SK-N-SH treated with all-trans-retinoic acid at 6 μM for 48 hours (cell line): ENCODE measurements around the gene ZNF136.

Source experiments
- ATAC-seq: fragments of 200-7000 bp; cut with Tn5 transposase; 3 replicates; pipeline ENCODE4 v1.9.1; 2020; ENCODE audit warnings: mild to moderate bottlenecking, moderate library complexity
- ARNTL ChIP-seq: fragments of 450-650 bp; formaldehyde crosslinking; IDR thresholded peaks from 2 replicates; pipeline ENCODE4 v1.5.0; 2020; ENCODE audit warnings: low read depth, mild to moderate bottlenecking, moderate library complexity, borderline replicate concordance
- BACH2 ChIP-seq: fragments of 250-450 bp; sonication (Bioruptor Pico); IDR thresholded peaks from 2 replicates; pipeline ENCODE4 v1.9.0; 2021; ENCODE audit warnings: mild to moderate bottlenecking, borderline replicate concordance
- CREB5 ChIP-seq: fragments of 250-450 bp; sonication (Bioruptor Pico); IDR thresholded peaks from 2 replicates; pipeline ENCODE4 v1.5.1; 2020; ENCODE audit warnings: low read depth, mild to moderate bottlenecking, moderate library complexity
- CSDC2 ChIP-seq: fragments of 250-450 bp; sonication (Bioruptor Pico); IDR thresholded peaks from 2 replicates; pipeline ENCODE4 v1.5.0; 2020; ENCODE audit warnings: mild to moderate bottlenecking, moderate library complexity
- CSRNP3 ChIP-seq: fragments of 250-450 bp; sonication (Bioruptor Pico); IDR thresholded peaks from 2 replicates; pipeline ENCODE4 v1.5.1; 2021; ENCODE audit warnings: mild to moderate bottlenecking, moderate library complexity
- ESRRG ChIP-seq: fragments of 250-450 bp; sonication (Bioruptor Pico); IDR thresholded peaks from 2 replicates; pipeline ENCODE4 v1.6.1; 2021; ENCODE audit warnings: mild to moderate bottlenecking
- GLIS3 ChIP-seq: fragments of 250-450 bp; sonication (Bioruptor Pico); IDR thresholded peaks from 2 replicates; pipeline ENCODE4 v1.5.0; 2020; ENCODE audit warnings: mild to moderate bottlenecking, moderate library complexity
- ISL1 ChIP-seq: fragments of 250-450 bp; sonication (Bioruptor Pico); IDR thresholded peaks from 2 replicates; pipeline ENCODE4 v2.1.2; 2022; ENCODE audit warnings: mild to moderate bottlenecking, moderate library complexity
- OSR1 ChIP-seq: fragments of 250-450 bp; sonication (Bioruptor Pico); IDR thresholded peaks from 2 replicates; pipeline ENCODE4 v1.8.0; 2022; ENCODE audit warnings: moderate library complexity, mild to moderate bottlenecking, inconsistent platforms
- POU6F1 ChIP-seq: fragments of 250-450 bp; sonication (Bioruptor Pico); IDR thresholded peaks from 2 replicates; pipeline ENCODE4 v1.8.0; 2021; ENCODE audit warnings: low read depth, mild to moderate bottlenecking, moderate library complexity, borderline replicate concordance
- PPARA ChIP-seq: fragments of 250-450 bp; sonication (Bioruptor Pico); IDR thresholded peaks from 2 replicates; pipeline ENCODE4 v1.5.0; 2020; ENCODE audit warnings: mild to moderate bottlenecking, borderline replicate concordance
- RARB ChIP-seq: fragments of 250-450 bp; sonication (Bioruptor Pico); IDR thresholded peaks from 2 replicates; pipeline ENCODE4 v1.8.0; 2021; ENCODE audit warnings: mild to moderate bottlenecking, moderate library complexity
- SNAI2 ChIP-seq: fragments of 250-450 bp; sonication (Bioruptor Pico); IDR thresholded peaks from 2 replicates; pipeline ENCODE4 v1.5.0; 2020; ENCODE audit warnings: mild to moderate bottlenecking, moderate library complexity
- TCF4 ChIP-seq: fragments of 250-450 bp; sonication (Bioruptor Pico); IDR thresholded peaks from 2 replicates; pipeline ENCODE4 v1.8.0; 2021; ENCODE audit warnings: mild to moderate bottlenecking, moderate library complexity, borderline replicate concordance
- TOX ChIP-seq: fragments of 250-450 bp; sonication (Bioruptor Pico); IDR thresholded peaks from 2 replicates; pipeline ENCODE4 v1.8.0; 2021; ENCODE audit warnings: mild to moderate bottlenecking, moderate library complexity, borderline replicate concordance
- ZC3H10 ChIP-seq: fragments of 250-450 bp; sonication (Bioruptor Pico); IDR thresholded peaks from 2 replicates; pipeline ENCODE4 v1.5.1; 2021; ENCODE audit warnings: mild to moderate bottlenecking, moderate library complexity
- ZFP3 ChIP-seq: fragments of 250-450 bp; sonication (Bioruptor Pico); IDR thresholded peaks from 2 replicates; pipeline ENCODE4 v1.5.0; 2020; ENCODE audit warnings: mild to moderate bottlenecking, moderate library complexity
- ZFP30 ChIP-seq: fragments of 450-650 bp; formaldehyde crosslinking; IDR thresholded peaks from 2 replicates; pipeline ENCODE4 v1.5.0; 2022; ENCODE audit warnings: mild to moderate bottlenecking, moderate library complexity
- ZNF565 ChIP-seq: fragments of 450-650 bp; formaldehyde crosslinking; conservative IDR thresholded peaks from 2 replicates; pipeline ENCODE4 v1.5.0; 2020; ENCODE audit warnings: low read depth, mild to moderate bottlenecking, moderate library complexity
- ZNF70 ChIP-seq: fragments of 450-650 bp; formaldehyde crosslinking; IDR thresholded peaks from 2 replicates; pipeline ENCODE4 v1.5.0; 2020; ENCODE audit warnings: mild to moderate bottlenecking, moderate library complexity
- ZNF8 ChIP-seq: fragments of 450-650 bp; formaldehyde crosslinking; IDR thresholded peaks from 2 replicates; pipeline ENCODE4 v1.5.0; 2020; ENCODE audit warnings: mild to moderate bottlenecking, moderate library complexity
- TF ChIP-seq, protein P1 (sequence below): fragments of 250-450 bp; sonication (Bioruptor Pico); IDR thresholded peaks from 2 replicates; pipeline ENCODE4 v1.5.0; 2020; ENCODE audit warnings: mild to moderate bottlenecking, moderate library complexity

The ZNF136 gene

DNA sequence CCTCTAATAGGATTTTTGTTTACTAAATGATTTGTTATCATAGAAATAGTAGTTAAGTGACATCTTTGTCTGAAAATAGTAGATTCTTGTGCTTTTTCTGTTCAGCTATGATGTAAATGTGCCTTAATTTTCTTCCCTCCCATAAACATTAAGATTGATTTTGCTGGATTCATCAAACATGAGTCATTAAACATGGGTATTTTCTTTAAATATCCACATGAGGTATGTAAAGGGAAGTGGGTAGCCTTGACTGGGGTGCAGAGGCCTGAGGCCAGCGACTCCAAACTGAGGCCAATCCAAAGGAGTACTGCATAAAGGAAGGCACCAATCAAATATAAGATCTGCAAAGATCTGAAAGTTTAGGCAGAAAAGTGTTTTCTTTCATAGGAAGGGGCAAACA lies 3.7 kb downstream of the ZNF136 start:
- TF ChIP-seq GLIS3 (CRISPR knock-in tag) (no peak), SNAI2 (no peak), ZNF565 (no peak), ZFP3 (no peak), ESRRG (no peak), ZNF70 (CRISPR knock-in tag) (no peak), ZC3H10 (CRISPR knock-in tag) (no peak), CREB5 (no peak), POU6F1 (CRISPR knock-in tag) (no peak), RARB (CRISPR knock-in tag) (no peak), ZNF8 (CRISPR knock-in tag) (no peak), OSR1 (no peak), TCF4 (CRISPR knock-in tag) (no peak), PPARA (CRISPR knock-in tag) (no peak), ZFP30 (no peak), BACH2 (CRISPR knock-in tag) (no peak)
- ATAC-seq: no peak

DNA sequence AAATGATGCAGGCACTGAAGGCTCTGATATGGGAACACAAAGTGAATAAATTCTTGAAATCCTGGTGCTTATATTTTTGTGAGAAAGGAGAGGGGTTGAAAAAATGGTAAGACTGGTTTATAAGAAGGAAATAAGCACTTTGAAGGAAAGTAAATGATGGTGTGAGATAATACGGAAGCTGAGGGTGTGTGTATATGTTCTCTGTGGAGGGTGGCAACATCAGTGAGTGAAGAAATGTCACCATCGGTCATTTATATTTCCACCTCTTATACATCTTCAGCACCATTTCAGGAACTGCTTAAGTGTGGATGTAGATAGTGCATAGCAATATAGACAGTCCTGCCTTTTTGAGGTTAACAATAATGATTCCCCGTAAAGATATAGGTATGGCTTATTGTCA lies 17.5 kb downstream of the ZNF136 start:
- TF ChIP-seq RARB (CRISPR knock-in tag): no peak
- no peak for TF ChIP-seq POU6F1 (CRISPR knock-in tag)
- no peak for TF ChIP-seq CREB5
- TF ChIP-seq ZNF565: no peak
- TF ChIP-seq ZNF70 (CRISPR knock-in tag): no peak
- TF ChIP-seq ARNTL (CRISPR knock-in tag): no peak
- TF ChIP-seq PPARA (CRISPR knock-in tag): no peak
- TF ChIP-seq, protein P1, sequence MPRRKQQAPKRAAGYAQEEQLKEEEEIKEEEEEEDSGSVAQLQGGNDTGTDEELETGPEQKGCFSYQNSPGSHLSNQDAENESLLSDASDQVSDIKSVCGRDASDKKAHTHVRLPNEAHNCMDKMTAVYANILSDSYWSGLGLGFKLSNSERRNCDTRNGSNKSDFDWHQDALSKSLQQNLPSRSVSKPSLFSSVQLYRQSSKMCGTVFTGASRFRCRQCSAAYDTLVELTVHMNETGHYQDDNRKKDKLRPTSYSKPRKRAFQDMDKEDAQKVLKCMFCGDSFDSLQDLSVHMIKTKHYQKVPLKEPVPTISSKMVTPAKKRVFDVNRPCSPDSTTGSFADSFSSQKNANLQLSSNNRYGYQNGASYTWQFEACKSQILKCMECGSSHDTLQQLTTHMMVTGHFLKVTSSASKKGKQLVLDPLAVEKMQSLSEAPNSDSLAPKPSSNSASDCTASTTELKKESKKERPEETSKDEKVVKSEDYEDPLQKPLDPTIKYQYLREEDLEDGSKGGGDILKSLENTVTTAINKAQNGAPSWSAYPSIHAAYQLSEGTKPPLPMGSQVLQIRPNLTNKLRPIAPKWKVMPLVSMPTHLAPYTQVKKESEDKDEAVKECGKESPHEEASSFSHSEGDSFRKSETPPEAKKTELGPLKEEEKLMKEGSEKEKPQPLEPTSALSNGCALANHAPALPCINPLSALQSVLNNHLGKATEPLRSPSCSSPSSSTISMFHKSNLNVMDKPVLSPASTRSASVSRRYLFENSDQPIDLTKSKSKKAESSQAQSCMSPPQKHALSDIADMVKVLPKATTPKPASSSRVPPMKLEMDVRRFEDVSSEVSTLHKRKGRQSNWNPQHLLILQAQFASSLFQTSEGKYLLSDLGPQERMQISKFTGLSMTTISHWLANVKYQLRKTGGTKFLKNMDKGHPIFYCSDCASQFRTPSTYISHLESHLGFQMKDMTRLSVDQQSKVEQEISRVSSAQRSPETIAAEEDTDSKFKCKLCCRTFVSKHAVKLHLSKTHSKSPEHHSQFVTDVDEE (CRISPR knock-in tag): no peak
- TF ChIP-seq ISL1 (CRISPR knock-in tag): no peak
- TF ChIP-seq CSDC2 (CRISPR knock-in tag): no peak
- no peak for TF ChIP-seq CSRNP3 (CRISPR knock-in tag)
- TF ChIP-seq SNAI2: no peak
- TF ChIP-seq, all 23 proteins: peak for 0
- no peak for ATAC-seq

DNA sequence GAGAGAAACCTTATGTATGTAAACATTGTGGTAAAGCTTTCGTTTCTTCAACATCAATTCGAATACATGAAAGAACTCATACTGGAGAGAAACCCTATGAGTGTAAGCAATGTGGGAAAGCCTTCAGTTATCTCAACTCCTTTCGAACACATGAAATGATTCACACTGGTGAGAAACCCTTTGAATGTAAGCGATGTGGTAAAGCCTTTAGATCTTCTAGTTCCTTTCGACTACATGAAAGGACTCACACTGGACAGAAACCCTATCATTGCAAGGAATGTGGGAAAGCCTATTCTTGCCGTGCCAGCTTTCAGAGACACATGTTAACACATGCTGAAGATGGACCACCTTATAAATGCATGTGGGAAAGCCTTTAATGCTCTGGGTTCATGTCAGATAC lies 24.7 kb downstream of the ZNF136 start:
- no peak for TF ChIP-seq TCF4 (CRISPR knock-in tag)
- no peak for TF ChIP-seq CSDC2 (CRISPR knock-in tag)
- TF ChIP-seq TOX (CRISPR knock-in tag): no peak
- TF ChIP-seq, all 23 proteins: peak for 0
- no peak for ATAC-seq
